ENCODE results near the gene DELE1.

Gene DELE1

GRCh38 chr5:141965071-141965470 is 41.4 kb downstream of the DELE1 start:
- H3K4me2 ChIP-seq (ENCODE audit: low read depth, low read length, poor library complexity, severe bottlenecking), result no peak overlapping the region
- H3F3A ChIP-seq (ENCODE audit: low read depth), result peaks cover 5% of the 10 kb centered on the region; the same call in 1 of the 2 replicates
- H4K20me1 ChIP-seq (ENCODE audit: insufficient read depth, low read length, poor library complexity, severe bottlenecking), result peaks cover 3% of the 10 kb centered on the region
- H3K9me3 ChIP-seq (ENCODE audit: insufficient read depth, low read depth, low read length), result no peaks in the 10 kb centered on the region
- no peaks in the 10 kb centered on the region for H3K9me2 ChIP-seq (replicated peaks; ENCODE audit: low read depth, low read length)
- H3K79me2 ChIP-seq (ENCODE audit: insufficient read depth, low read length), result peaks cover 9% of the 10 kb centered on the region
- no peak overlapping the region for H3K9ac ChIP-seq (ENCODE audit: low read depth, low read length, poor library complexity, severe bottlenecking)
- H3K36me3 ChIP-seq (ENCODE audit: insufficient read depth, low read length), result no peaks in the 10 kb centered on the region
- H2AFZ ChIP-seq (ENCODE audit: low read length), result no peak overlapping the region
- no peak overlapping the region for H3K4me3 ChIP-seq (ENCODE audit: low read length, poor library complexity, severe bottlenecking)
- H3K27me3 ChIP-seq (ENCODE audit: insufficient read depth, low read length, poor library complexity, severe bottlenecking), result no peaks in the 10 kb centered on the region
- no peak for TF ChIP-seq EZH2phosphoT487 (IDR thresholded peaks at IDR 0.05; ENCODE audit: borderline replicate concordance)
- no peak for TF ChIP-seq CTCF (conservative IDR thresholded peaks at IDR 0.05; ENCODE audit: low read length)
- H3K4me1 ChIP-seq (ENCODE audit: insufficient read depth, low read length, poor library complexity, severe bottlenecking), result peaks cover 24% of the 10 kb centered on the region

- Histone ChIP-seq H3K79me2 (ENCODE audit: insufficient read depth, low read length) (peaks cover 21% of the 10 kb centered on the region), H4K20me1 (ENCODE audit: insufficient read depth, low read length, poor library complexity, severe bottlenecking) (peaks cover 4% of the 10 kb centered on the region), H3K9ac (ENCODE audit: low read depth, low read length, poor library complexity, severe bottlenecking) (no peak overlapping the region), H3K9me3 (ENCODE audit: insufficient read depth, low read depth, low read length) (no peaks in the 10 kb centered on the region), H3K4me2 (ENCODE audit: low read depth, low read length, poor library complexity, severe bottlenecking) (no peak overlapping the region), H3K27me3 (ENCODE audit: insufficient read depth, low read length, poor library complexity, severe bottlenecking) (no peaks in the 10 kb centered on the region), H3K4me1 (ENCODE audit: insufficient read depth, low read length, poor library complexity, severe bottlenecking) (peaks cover 22% of the 10 kb centered on the region), H3K36me3 (ENCODE audit: insufficient read depth, low read length) (no peaks in the 10 kb centered on the region), H3F3A (ENCODE audit: low read depth) (peaks cover 5% of the 10 kb centered on the region; the same call in 1 of the 2 replicates), H2AFZ (ENCODE audit: low read length) (no peak overlapping the region), H3K9me2 (replicated peaks; ENCODE audit: low read depth, low read length) (no peaks in the 10 kb centered on the region), H3K4me3 (ENCODE audit: low read length, poor library complexity, severe bottlenecking) (no peak overlapping the region)
- TF ChIP-seq CTCF (conservative IDR thresholded peaks at IDR 0.05; ENCODE audit: low read length) (no peak), EZH2phosphoT487 (IDR thresholded peaks at IDR 0.05; ENCODE audit: borderline replicate concordance) (no peak)
Measured at GRCh38 chr5:141966275-141966962, 42.7 kb downstream of the DELE1 start.

DNA sequence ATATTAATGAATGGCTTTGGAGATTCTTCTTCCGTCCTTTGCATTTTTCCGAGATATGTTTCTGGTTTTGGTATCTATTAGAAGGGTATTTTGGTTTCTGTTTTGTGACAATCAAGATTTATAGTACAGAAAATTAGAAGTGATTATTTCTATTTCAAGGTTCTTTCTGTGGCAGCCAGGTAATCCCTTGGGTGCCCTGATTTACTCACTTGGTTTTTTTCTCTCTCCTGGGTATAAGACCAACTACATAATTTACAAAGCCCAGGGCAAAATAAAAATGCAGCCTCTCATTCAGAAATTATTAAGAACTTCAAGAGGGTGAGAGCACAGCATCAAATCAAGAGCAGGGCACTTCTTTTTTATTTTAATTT is 43.3 kb downstream of the DELE1 start:
- Histone ChIP-seq H3K9me2 (replicated peaks; ENCODE audit: low read depth, low read length) (no peaks in the 10 kb centered on the region), H2AFZ (ENCODE audit: low read length) (no peak overlapping the region), H3K36me3 (ENCODE audit: insufficient read depth, low read length) (no peaks in the 10 kb centered on the region), H3K27me3 (ENCODE audit: insufficient read depth, low read length, poor library complexity, severe bottlenecking) (no peaks in the 10 kb centered on the region), H3K4me2 (ENCODE audit: low read depth, low read length, poor library complexity, severe bottlenecking) (no peak overlapping the region), H3K4me1 (ENCODE audit: insufficient read depth, low read length, poor library complexity, severe bottlenecking) (peaks cover 22% of the 10 kb centered on the region), H3K9ac (ENCODE audit: low read depth, low read length, poor library complexity, severe bottlenecking) (no peak overlapping the region), H3K9me3 (ENCODE audit: insufficient read depth, low read depth, low read length) (no peaks in the 10 kb centered on the region), H3F3A (ENCODE audit: low read depth) (peaks cover 5% of the 10 kb centered on the region; the same call in 1 of the 2 replicates), H3K4me3 (ENCODE audit: low read length, poor library complexity, severe bottlenecking) (no peak overlapping the region), H4K20me1 (ENCODE audit: insufficient read depth, low read length, poor library complexity, severe bottlenecking) (peaks cover 4% of the 10 kb centered on the region), H3K79me2 (ENCODE audit: insufficient read depth, low read length) (peaks cover 21% of the 10 kb centered on the region)
- TF ChIP-seq EZH2phosphoT487 (IDR thresholded peaks at IDR 0.05; ENCODE audit: borderline replicate concordance) (no peak), CTCF (conservative IDR thresholded peaks at IDR 0.05; ENCODE audit: low read length) (no peak)
